GM19468 (cell line): ENCODE measurements around the gene PAGR1.
"Not testable (repeated sequence)": the region's sequence is repeated elsewhere in the genome, so short reads cannot be mapped to it uniquely, and the experiment has no call there.

Experiments used
- ATAC-seq: cut with Tn5 transposase; IDR thresholded peaks from one replicate; pipeline ENCODE4 v1.9.1; 2021; ENCODE audit warnings: mild to moderate bottlenecking, moderate library complexity, moderate number of reproducible peaks; ENCODE audit not compliant: unreplicated experiment; ENCODE audit errors: extremely low read depth

Gene PAGR1

DNA sequence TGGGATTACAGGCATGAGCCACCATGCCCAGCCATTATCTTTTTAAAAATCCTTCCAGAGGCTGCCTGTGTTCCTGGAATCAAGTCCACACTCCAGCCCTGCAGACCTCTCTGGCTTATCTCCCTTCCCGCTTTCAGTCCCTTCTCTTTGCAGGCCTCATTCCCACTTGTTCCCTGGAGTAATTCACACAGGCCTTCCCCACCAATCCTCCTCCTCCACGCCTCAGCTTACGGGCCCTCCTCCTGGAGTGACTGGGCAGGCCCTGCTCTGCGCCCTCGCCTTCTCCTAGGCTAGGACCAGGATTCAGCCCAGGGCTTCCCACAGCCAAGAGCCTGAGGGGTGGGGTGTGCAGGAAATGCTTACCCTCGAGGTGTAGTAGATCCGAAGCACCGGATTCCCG lies 44.3 kb downstream of the PAGR1 start:
- no peak for ATAC-seq

DNA sequence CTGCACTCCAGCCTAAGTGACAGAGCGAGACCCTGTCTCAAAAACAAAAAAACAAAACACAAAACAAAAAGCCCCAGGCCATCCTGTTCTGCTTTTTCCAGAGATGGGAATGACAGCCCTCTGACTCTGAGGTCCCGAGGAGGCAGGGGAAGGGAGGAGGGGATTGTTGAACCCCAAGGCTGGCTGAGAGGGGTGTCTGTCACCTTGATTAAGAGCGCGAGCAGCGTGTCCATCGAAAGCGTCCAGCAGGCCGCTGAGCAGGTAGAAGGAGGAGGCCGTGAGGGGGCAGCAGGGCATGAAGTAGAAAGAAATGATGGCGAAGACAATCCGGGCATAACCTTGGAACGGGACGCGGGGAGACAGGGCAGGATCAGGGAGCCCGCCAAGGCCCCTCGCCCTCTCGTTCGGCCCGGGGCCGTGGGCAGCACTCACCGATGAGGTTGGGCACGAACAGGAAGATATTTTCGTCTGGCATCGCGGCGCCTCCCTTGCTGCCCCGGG lies 46.5 kb downstream of the PAGR1 start:
- no peak for ATAC-seq

DNA sequence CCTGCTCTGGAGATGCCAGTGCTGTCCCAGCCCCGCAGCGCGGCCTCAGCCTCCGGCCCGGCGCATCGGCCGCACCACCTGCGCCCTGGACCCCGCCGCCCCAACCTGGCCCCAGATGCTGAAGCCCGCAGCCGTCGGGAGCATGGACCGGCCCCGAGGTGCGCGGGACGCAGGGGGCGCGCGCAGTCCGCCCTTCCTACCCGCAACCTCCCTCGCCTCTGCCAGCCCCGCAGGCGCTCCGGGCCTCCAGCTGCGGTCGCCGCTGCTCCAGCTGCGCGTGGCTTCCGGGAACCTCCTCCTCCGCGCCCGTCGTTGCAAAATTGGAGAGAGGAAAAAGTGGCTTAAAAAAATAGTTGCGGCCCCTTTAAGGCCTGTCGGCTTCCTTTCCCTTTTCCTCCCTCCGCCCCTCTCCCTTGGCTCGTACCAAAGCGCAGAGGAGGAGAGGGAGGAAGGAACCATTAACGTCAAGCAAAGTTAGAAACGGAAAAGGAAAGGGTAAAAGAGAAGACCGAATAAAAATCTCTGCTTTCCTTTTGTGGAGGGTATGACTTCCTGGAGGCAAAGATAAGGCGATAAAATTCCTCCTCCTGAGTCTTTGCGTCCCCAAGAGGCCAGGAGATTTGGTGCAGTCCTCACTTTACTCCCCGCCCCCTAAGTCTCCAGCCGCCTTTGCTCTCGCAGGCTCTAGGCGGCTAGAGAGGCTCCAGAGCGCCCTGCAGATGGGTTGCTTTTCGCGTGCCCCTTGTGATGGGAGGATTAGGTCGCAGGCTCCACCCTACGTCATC lies 47.1 kb downstream of the PAGR1 start, which contains the start of gene CDIPT:
Gene CDIPT, minus strand, starts transcription at position 343 of the 785 bp plus-strand sequence. CDS start 369 bp downstream, outside the sequence.
- peak; percentile 63 for ATAC-seq

DNA sequence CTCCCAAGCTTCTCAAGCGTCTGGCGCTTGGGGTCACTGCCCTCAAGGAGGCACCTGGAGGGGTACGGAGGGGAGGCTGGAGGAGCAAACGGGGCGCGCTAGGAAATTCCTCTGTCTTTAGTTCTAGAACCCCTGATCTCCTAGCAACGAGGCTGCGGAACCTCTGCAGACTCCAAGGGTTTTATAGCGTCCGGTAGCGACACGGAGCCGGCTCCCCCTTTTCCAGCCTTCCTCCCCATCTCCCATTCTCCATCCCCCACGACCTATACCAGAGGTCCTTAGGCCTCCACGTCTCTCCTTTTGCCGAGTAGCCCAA lies 47.7 kb downstream of the PAGR1 start:
- ATAC-seq: no peak

DNA sequence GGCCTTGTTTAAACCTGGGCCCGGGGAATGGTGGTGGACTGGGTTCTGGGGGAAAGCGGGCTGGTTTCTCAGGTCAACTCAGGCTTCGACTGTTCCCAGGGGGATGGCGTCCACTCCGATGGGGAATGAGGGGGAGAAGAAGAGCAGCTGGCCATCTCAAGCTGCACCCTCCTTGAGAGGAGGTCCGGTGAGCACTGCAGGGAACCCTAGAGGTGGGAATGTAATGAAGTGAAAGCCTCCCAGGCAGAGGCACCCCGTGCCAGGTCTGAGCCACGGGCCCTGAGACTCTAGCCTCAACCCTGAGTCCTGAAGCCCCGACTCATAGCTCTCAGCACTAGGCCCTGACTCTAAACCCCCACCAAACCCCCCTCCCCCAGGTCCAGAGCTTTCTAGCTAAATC lies 48.3 kb downstream of the PAGR1 start:
- no peak for ATAC-seq

DNA sequence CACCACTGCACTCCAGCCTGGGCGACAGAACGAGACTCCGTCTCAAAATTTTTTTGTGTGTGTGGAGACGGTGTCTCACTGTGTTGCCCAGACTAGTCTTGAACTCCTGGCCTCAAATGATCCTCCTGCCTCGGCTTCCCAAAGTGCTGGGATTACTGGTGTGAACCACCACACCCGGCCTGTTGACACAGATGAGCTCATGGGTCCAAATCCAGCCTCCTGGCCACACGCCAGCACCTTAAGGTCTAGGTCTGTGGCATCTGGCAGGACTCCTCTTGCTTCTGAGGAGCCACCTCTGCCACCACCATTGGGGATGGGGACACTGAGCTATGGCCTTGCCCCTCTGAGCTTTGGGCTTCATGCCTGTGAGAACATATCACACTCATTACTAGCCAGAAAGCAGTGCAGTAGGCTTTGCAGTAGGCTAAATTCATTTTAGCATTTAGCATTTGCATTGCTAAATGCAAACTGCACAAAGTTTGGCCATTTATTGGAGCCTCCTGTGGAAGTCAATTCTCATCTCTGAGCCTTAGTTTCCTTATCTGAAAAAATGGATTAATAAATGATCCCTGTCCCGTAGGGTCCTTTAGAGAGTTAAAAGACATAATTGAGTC lies 52.6 kb downstream of the PAGR1 start:
- ATAC-seq: no peak

DNA sequence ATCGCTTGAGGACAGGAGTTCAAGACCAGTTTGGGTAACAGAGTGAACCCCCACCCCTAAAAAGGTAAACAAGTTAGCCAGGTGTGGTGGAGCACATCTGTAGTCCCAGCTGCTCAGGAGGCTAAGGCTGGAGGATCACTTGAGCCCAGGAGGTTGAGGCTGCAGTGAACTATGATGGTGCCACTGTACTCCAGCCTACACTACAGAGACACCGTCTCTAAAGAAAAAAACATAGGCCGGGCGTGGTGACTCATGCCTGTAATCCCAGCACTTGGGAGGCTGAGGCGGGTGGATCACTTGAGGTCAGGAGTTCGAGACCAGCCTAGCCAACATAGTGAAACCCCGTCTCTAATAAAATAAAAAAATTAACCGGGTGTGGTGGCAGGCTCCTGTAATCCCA lies 53.1 kb downstream of the PAGR1 start:
- ATAC-seq: not testable (repeated sequence)
